NCI-H69 (cell line): ENCODE measurements around the gene NQO1.
"Not testable (repeated sequence)": the region's sequence is repeated elsewhere in the genome, so short reads cannot be mapped to it uniquely, and the experiment has no call there.

Experiments used
- DNase-seq: peaks from one replicate; lab custom pipeline; 2025; lab: John Stamatoyannopoulos, UW

Gene NQO1

DNA sequence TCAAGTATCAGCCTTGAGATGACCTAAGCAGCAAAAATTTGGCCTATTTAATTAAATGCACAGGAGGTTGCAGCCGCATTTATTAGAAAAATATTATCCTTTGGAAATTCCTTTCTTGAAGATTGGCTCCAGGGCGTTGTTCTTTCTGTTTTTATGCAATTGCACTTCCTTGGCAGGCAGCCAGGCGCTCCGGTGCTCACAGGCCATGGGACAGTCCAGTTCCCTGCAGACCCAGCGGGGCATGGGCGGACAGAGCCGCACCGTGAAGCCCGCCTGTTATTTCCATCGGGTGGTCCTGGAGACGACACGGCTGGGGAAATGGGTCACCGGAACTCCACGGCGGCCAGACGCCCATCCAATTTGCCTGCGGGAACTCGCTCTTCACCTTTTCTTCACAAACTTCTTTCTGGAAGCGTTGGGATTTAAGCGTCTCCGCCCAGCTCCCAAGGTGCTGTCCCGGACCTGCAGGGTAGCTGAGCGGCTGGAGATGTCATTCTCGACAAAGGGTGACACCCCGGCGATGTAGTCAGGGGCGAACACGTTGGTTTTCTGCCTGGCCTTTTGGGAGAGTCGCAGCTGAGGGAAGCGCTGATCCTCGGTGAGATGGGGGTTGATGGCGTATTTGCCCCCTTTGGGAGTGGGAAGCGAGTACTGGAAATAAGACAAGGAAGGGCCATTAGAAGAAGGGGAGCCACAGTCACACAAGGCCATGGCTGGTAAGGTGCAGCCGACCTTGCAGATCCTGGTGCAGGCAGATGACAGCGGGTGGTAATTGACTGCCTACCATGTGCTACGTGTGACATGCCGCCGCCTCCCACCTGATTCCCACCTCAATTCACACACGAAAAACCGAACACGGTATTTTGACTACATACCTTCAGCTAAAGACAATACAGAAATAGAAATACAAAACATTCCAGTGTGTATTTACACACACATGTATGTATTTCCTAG lies 15.9 kb upstream of the NQO1 start:
- DNase-seq, result peak; percentile 3

DNA sequence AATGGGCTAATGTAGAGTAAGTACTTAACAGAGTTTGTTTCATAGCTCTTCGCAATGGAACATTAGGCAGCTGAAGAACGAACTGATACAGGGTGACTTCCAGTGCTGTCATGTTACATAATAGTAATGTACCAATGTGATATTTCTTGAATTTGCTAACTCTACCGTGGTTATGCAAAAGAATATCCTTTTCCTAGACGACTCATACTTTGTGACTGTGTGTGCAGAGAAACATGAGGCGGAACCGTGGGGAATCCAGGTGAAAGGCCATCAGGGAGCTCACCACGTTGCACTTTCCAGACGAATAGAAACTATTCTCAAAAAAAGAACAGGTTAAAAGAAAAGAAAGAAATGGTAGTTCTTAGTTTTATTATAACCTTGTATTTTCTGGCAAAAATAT lies 15.2 kb upstream of the NQO1 start:
- DNase-seq, result no peak

DNA sequence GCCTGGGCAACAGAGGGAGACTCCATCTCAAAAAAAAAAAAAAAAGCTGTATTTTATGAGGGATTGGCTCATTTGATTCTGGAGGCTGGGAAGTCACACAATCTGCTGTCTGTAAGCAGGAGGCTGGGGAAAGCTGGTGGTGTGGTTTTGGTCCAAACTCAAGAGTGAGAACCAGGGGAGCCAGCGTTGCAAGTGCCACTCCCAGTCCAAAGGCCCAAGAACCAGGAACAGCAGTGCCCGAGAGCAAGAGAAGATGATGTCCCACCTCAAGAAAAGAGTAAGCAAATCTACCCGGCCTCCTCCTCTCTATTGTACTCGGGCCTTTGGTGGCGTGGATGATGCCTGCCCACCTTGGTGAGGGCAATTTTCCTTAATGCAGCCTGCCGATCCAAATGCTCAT lies 5.7 kb upstream of the NQO1 start:
- DNase-seq, result no peak

DNA sequence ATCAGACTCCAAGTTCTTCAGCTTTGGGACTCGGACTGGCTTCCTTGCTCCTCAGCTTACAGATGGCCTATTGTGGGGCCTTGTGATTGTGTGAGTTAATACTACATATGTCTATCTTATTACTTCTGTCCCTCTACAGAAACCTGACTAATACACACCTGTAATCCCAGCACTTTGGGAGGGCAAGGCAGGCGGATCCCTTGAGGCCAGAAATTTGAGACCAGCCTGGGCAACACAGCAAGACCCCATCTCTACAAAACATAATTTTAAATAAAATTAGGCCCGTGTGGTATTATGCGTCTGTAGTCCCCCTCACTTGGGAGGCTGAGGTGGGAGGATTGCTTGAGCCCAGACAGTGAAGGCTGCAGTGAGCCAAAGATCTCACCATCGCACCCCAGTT lies 4.9 kb upstream of the NQO1 start:
- DNase-seq, result not testable (repeated sequence)

DNA sequence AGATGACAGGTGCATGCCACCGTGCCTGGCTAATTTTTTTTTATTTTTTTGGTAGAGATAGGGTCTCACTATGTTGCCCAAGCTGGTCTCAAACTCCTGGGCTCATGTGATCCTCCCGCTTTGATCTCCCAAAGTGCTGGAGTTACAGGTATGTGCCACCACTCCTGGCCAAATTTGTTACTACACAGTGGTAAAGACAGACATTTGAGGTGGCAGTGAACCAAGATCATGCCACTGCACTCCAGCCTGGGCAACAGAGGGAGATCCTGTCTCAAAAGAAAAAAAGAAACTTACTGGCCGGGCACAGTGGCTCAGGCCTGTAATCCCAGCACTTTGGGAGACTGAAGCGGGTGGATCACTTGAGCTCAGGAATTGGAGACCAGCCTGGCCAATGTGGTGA lies 2.7 kb upstream of the NQO1 start:
- not testable (repeated sequence) for DNase-seq

DNA sequence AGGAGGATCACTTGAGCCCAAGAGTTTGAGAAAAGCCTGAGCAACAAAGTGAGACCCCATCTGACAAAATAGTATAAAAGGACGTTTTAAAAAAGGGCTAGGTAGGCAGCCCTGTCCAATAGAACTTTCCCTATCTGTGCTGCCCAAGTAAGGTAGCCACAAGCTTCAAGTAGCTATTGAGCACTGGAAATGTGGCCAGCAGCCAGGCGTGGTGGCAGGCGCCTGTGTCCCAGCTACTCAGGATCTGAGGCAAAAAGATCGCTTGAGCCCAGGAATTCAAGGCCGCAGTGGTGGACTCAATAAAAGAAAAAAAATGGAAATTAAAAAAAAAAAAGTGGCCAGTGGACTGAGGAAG lies 1.5 kb upstream of the NQO1 start:
- peak; percentile 2 for DNase-seq

DNA sequence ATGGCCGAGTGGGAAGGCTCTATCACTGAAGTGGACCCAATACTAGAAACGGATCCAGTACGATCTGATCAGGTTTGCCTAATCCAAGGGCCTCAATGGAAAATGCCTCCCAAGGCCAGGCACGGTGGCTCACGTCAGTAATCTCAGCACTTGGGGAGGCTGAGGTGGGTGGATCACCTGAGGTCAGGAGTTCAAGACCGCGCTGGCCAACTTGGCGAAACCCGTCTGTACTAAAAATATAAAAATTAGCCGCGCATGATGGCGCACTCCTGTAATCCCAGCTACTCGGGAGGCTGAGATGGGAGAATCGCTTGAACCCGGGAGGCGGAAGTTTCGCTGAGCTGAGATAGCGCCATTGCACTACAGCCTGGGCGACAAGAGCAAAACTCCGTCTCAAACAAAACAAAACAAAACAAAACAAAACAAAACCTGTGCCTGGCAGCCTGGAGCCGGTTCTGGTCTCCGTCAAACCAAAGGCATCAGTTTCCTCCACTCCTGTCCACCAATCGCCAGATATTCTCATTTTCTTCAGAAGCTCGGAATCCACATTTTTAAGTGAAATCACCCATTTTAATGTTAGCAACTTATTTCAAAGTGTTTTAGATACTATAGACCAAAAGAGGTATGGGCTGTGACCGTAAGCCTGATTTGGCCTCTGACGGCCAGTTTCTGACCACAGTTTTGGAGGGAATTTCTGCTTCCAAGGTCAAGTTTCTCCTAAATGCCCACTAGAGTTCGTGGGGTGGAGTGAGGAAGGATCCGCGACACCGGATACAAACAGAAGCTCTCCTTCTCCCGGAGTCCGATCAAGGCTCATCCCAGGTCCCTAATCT lies 664 bp downstream of the NQO1 start:
- peak; percentile 51 for DNase-seq

DNA sequence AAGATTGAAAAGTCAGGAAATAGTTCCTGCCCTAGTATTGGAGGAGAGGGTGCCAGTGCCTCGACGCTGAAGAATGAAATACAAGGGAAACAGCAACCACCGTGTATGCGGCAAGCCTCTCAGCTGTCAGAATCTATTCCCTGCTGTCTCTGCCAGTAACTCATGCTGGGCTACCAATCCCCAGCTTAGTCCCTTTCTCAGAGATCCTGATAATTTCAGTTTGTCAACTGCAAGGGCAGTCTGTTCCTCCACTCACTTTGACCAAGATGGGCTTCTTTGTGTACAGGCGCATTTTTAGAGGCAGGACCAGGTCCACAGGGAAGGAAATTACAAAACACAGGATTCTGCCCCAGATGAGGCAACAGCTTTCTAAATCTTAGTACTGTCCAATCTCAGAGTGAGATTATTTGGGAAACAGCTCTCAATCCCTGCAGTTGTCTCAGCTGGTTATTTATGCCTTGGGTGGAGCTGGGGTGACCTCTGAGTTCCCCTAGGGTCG lies 1.3 kb downstream of the NQO1 start:
- DNase-seq, result peak; percentile 9

DNA sequence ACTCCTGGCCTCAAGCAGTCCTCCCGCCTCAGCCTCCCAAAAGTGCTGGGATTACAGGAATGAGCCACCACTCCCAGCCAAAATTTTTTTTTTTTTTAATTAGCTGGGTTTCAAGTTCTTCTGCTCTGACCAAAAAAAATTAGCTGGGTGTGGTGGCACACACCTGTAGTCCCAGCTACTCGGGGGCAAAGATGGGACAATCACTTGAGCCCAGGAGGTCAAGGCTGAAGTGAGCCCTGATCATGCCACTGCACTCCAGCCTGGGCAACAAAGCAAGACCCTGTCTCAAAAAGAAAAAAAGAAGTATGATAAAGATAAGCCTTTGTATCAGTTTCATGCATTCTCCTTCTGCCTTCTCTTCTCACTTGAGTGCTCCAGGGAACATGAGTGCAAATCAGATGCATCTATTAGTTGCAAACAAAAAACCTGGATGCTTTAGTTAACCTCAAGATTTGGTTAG lies 1.9 kb downstream of the NQO1 start:
- DNase-seq, result no peak

DNA sequence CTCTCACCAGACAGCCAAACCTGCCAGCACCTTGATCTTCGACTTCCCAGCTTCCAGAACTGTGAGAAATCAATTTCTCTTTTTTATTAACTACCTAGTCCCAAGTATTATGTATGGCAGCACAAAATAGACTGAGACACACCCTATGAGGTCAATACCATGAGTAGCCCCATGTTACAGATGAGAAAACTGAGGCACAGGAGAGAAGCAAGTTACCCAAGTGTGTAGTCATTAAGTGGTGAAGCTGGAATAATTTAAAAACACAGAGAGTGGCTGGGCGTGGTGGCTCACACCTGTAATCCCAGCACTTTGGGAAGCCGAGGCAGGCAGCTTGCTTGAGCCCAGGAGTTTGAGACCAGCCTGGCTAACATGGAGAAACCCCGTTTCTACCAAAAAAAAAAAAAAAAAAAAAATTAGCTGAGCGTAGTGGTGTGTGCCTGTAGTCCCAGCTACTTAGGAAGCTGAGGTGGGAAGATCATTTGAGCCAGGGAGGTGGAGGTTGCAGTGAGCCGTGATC lies 4.9 kb downstream of the NQO1 start:
- DNase-seq, result no peak

DNA sequence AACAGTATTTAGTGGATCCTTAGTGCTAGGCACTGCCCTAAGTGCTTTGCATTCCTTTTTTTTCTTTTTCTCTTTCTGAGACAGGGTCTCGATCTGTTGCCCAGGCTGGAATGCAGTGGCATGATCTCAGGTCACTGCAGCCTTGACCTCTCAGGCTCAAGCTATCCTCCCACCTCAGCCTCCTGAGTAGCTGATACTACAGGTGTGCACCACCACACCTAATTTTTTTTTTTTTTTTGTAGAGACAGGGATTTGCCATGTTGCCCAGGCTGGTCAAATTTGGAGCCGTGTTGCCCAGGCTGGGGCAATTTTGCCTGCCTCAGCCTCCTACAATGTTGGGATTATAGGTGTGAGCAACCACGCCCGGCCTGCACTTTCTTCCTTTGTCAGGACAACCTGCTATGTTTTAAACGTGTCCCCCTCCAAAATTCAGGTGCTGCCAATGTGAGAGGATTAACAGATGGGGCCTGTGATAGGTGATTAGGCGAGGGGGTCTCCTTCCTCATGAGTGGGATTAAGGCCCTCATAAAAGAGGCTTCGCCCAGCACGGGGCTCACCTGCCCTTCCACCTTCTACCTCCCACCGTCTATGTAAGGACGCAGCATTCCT lies 5.4 kb downstream of the NQO1 start:
- DNase-seq, result no peak

DNA sequence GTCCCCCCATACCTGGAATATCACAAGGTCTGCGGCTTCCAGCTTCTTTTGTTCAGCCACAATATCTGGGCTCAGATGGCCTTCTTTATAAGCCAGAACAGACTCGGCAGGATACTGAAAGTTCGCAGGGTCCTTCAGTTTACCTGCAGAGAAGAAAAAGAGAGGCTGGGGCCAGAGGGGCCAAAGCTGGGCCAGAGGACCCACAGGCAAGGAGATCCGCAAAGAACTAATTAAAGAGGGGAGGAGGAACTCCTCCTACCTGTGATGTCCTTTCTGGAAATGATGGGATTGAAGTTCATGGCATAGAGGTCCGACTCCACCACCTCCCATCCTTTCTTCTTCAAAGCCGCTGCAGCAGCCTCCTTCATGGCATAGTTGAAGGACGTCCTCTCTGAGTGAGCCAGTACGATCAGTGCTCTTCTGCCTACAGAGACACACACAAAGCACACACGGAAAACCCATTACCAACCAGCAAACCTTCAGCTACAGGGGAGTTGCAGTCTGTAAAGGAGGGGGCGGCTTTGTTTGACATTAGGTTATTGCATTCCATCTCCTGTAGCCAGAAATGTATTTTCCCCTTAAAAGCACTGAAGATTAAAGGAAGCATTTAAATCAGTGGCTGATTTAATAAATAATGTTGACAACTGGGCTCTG lies 8.1 kb downstream of the NQO1 start:
- DNase-seq, result no peak

DNA sequence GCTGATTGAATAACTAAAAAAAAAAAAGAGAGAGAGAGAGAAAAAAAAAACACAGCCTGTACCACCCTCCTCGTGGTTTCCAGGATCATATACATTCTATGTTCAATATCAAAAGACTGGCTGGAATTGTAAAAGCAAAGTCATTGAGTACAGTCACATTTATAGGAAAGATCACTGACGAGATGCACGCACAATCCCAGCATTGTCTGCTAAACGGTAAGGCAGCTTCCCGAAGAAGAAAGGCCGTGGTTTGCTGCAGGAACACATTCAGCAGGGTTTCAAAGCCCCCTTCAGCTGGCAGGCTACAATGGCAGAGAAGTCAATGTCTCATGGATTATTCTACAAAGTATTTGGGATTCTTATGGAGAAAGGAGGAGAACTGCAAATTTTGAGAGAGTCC lies 9.3 kb downstream of the NQO1 start:
- no peak for DNase-seq

DNA sequence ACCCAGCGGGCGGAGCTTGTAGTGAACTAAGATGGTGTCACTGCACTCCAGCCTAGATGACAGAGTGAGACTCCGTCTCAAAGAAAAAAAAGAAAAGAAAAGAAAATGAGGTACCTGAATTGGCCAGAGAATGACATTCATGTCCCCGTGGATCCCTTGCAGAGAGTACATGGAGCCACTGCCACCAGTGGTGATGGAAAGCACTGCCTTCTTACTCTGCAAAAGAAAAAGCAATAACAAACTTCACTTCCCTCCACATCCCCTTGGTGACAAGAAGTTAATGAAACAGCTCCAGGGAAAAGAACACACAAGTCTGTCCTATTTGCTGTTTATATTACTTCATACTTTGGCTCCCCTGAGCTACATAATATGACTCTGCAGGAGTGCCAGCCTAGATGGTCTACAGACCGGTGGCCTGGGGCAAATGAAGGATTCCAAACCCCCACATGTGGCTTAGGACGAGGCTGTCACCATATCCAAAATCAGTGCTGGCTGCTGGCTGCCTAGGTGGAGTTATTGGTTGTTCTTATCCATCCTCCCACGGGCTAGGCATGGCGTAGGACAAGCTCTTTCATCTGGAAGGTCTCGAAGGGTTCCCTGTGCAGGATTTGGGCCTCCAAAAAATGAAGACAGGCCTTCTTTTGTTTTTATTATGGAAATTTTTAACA lies 13.3 kb downstream of the NQO1 start:
- no peak for DNase-seq

DNA sequence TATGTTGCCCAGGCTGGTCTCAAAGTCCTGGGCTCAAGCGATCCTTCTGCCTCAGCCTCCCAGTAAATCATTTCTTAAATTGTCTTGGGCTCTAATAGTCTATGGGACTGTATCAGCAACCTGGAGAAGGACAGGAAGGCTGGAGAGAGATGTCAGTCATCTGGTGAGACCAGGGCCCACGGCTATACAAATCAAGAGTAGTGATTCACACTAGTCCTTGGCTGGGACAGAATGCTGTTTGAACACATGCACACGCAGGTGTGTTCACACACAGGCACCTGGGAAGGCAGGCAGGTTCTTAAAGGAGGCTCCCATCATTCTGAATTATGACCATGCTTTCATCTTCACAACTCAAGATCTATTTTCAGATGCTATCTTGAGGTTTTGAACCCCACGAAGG lies 14.1 kb downstream of the NQO1 start:
- DNase-seq, result no peak

DNA sequence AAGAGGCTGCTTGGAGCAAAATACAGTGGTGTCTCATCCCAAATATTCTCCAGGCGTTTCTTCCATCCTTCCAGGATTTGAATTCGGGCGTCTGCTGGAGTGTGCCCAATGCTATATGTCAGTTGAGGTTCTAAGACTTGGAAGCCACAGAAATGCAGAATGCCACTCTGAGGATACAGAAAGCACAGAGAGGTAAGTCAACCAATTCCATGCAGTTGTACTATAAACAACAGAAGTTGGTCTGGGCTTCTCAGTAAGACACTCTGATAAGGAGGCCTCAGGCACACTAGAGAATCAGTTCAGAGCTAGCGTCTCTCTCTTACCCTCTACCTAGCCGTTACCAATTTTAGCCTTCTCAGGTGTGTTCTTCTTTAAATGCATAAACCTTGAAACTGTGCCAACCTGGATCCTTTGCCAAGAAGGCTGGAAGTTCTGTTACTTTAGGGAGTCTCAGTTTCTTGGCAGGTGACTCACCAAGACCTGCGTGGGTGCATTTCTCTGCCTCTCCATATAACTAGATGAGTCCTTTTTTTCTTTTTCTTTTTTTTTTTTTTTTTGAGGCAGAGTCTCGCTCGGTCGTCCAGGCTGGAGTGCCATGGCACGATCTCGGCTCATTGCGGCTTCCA lies 15.1 kb downstream of the NQO1 start:
- no peak for DNase-seq

DNA sequence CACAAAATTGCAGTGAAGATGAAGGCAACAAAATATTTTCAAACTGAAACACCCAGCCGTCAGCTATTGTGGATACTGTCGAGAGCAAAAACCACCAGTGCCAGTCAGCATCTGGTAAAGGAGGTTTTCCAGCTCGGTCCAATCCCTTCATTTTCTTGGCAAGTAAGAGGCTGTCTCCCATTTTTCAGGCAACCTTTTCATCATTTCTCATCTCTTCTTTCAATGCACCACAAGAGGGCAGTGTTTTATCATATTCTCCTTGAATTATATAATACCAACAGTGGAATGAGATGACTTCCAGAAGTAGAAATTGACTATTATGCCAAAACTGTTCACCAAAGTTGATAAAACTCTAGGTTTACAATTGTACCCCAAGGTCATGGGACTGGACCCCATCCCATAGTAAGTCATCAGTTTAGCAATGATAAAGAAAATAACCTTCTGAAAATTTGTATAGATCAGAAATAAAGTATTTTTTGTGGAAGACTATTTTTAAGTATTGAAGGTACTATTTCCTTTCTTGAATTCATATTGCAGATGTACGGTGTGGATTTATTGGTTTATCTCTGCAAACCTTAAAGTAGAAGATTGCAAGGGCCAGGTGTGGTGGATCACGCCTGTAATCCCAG lies 16.8 kb downstream of the NQO1 start:
- DNase-seq, result peak; percentile 67

DNA sequence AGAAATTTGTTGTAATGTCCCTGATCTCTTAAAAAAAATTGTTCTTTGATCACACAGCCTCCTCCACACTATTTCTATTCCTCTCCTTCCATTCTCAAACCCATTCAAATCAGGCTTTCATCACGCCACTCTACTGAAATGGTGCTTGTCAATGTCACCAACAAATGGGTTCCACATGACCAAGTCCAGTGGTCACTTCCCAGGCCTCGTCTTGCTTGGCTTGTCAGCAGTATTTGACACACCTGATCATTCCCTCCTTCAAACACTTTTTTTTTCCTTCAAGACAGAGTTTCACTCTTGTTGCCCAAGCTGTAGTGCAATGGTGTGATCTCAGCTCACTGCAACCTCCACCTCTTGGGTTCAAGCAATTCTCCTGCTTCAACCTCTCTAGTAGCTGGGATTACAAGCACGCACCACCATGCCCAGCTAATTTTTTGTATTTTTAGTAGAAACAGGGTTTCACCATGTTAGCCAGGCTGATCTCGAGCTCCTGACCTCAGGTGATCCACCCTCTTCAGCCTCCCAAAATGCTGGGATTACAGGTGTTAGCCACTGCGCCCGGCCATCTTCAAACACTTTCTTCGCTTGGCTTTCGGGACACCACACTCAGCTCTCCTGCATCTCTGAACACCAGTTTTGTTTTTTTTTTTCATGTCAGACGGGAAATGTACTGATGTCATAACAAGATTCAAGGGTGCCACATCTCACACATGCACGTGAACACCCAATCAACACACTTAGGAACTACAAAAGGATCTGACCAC lies 18.3 kb downstream of the NQO1 start:
- DNase-seq, result no peak

DNA sequence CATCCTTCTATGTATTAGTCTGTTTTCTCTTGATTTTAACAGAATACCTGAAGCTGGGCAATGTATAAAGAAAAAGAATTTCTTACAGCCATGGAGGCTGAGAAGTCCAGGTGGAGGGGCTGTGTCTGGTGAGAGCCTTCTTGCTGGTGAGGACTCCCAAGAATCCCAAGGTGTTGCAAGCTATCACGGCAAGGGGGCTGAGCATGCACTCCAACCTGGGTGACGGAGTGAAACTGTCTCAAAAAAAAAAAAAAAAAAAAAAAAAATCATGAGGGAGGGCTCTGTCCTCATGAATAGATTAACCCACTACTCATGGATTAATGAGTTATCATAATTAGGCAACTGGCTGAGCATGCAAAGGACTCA lies 19.4 kb downstream of the NQO1 start:
- no peak for DNase-seq
